Subcutaneous adipose tissue (tissue), 4 donors: ENCODE data around the gene FAM20C. TPM values are rescaled to one million over a fixed set of nuclear protein-coding genes. Genes with fewer than 3 reads are reported as not detected.

Source experiments
- total RNA-seq, 4 donors: library from RNA; depleted of rRNA; stranded (reverse); fragments of >200 nt; gene quantifications; one replicate each; pipeline ENCODE4 v1.1.0, GENCODE V29; 2016
- TF ChIP-seq, protein P1 (sequence below): fragments of 450-650 bp; IDR thresholded peaks from one replicate; pipeline ENCODE4 v1.5.1; 2016; ENCODE audit warnings: low read depth, mild to moderate bottlenecking, control low read depth, antibody characterized with exemption, moderate library complexity

Gene FAM20C
- total RNA-seq, 4 donors from 2014 or later, result 21.0 to 82.5 (median 35.6) TPM

DNA sequence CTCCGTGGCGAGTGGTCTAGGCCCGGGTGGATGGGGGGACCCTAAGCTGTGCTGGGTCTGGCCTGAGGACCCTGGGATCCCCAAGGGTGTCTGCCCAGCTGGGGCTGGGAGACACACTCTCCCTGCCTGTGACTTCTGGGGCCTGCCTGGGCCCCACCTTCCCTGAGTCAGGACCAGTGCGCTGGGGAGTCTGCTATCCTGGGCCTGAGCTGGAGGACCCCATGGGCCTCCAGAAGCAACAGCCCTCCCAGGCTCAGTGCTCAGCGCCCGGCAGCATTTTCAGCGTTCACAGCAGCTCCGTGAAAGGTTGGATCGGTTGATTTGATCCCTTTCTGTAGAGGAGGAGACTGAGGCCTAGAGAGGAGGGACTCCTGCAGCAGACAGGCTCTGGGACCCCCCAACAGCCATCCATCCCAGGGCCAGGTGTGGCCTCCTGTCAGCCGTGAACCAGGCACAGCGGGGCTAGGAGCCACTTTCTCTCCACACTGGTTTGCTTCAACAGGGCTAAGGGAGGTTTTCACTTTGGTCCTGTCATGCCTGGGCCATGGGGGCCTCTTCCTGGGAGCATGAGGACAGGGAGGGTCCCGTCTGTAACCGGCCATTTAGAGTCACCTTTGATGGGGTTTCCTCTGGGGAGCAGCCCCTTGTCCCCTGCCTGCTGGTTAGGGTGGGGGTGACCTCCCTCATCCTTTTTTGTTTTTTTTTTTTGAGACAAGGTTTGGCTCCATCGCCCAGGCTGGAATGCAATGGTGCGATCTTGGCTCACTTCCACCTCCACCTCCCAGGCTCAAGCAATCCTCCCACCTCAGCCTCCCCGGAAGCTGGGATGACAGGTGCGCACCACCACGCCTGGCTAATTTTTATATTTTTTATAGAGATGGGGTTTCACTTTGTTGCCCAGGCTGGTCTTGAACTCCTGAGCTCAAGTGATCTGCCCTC, 110.0 kb downstream of the FAM20C start:
- TF ChIP-seq, protein P1, sequence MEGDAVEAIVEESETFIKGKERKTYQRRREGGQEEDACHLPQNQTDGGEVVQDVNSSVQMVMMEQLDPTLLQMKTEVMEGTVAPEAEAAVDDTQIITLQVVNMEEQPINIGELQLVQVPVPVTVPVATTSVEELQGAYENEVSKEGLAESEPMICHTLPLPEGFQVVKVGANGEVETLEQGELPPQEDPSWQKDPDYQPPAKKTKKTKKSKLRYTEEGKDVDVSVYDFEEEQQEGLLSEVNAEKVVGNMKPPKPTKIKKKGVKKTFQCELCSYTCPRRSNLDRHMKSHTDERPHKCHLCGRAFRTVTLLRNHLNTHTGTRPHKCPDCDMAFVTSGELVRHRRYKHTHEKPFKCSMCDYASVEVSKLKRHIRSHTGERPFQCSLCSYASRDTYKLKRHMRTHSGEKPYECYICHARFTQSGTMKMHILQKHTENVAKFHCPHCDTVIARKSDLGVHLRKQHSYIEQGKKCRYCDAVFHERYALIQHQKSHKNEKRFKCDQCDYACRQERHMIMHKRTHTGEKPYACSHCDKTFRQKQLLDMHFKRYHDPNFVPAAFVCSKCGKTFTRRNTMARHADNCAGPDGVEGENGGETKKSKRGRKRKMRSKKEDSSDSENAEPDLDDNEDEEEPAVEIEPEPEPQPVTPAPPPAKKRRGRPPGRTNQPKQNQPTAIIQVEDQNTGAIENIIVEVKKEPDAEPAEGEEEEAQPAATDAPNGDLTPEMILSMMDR, result no peak

DNA sequence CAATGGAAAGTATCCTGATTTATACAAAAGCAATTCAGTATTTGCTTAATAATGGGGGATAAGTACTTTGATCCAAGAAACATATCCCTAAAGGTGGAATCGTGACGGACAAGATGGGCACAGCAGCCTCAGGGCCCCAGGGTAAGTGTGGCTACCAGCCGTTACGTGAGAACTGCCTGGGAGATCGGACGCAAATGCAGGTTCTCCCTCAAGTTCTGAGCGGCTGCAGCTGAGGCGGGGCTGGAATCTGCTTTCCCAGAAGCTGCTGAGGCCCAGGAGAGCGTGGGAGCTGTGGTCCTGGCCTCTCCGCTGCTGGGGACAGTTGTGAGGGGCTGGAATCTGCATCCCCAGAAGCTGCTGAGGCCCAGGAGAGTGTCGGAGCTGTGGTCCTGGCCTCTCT, 111.1 kb downstream of the FAM20C start:
- TF ChIP-seq, protein P1, result no peak

DNA sequence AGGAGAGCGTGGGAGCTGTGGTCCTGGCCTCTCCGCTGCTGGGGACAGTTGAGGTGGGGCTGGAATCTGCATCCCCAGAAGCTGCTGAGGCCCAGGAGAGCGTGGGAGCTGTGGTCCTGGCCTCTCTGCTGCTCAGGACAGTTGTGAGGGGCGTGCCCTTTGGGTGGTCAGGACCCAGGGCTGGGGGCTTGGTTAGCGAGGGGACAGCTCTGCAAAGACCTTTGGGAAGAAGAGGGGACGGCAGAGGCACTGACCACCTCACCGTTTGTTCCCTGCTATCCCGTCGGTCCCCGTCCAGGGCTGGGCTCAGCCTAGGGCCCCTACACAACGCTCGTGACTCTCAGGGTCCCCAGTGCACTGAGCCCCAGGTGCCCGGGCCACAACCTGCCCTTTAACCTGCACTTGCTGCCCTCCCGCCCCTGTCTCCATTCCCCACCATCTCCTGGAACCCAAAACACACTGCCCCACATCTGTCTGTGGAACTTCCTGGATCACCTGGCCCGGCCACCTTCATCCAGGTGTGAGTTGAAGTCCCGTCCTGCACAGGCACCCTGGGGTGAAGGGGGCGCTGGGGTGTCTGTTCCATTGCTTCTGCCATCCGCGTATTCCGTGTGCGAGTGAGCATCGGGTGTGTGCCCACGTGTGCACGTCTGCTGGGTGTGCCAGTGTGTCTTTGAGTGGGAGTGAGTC, 111.7 kb downstream of the FAM20C start:
- TF ChIP-seq, protein P1, result no peak

DNA sequence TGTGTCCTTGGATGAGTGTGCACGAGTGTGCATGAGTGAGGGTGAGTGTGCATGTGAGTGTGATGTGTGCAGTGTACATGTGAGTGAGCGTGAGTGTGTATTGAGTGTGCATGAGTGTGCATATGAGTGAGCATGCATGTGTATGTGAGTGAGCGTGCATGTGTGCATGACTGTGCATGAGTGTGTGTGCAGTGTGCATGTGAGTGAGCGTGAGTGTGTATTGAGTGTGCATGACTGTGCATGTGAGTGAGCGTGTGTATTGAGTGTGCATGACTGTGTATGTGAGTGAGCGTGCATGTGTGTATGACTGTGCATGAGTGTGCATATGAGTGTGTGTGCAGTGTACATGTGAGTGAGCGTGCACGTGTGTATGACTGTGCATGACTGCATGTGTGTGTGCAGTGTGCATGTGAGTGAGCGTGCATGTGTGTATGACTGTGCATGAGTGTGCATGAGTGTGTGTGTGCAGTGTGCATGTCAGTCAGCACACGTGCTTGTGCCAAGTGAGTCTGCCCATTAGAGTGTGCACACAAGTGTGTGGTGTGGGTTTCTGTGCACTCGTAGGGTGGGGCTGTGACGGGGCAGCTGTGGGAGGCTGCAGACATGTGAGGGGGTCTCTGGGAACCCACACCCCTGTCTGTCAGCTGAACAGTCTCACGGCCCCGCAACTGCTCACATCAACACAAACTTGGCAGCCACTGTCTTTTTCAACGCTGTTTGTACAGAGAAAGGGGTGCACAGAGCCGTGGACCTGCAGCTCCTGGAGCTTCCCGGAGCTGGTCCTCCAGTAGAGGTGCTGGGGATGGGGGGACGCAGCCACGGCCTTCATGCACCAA, 112.4 kb downstream of the FAM20C start:
- TF ChIP-seq, protein P1, result no peak

DNA sequence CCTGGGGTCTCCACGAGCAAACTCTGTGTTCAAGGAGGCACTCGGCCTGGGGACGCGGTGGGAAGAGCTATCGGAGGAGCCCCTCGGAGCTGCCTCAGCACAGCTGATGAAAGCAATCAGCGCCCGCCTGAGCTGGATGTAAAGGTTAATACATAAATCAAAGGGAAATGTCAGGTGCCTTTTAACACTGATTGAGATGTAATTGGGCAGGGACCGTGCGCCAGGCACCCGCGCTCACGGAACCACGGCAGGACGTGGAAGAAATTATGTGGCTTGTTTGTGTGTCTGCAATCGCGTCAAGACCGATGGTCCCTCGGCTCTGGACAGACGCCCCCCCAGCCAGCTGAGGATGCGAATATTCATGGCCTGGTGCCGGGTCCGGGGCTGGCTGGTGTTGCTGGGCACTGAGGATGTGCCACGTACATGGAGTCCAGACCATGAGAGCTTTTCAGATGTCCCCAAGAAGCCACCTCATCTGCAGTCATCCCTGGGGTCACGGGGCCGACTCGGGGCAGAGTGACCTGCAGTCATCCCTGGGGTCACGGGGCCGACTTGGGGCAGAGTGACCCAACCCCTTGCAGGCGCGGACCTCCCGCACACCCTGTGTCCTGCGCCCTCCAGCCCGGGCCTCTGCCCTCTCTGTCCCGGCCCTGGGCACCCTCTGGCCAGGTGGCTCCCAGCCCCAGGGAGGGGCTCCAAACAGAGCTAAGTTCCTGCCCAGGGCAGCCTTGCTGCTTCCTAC, 113.2 kb downstream of the FAM20C start:
- TF ChIP-seq, protein P1, result no peak

DNA sequence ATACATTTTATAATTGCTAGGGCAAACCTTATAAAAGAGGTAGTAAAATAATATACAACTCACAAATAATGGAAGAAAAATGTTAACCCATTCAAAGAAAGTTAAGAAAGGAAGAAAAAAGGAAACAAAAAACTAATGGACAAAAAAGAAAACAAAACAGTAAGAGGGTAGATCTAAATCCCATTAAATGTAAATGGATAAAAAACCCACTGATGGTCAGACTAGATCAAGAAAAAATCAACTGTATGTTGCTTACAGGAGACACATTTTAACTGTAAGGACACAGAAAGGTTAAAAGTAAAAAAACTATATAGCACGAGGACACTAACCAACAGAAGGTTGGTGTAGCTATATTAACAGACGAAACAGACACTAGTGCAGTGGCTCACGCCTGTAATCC, 115.6 kb downstream of the FAM20C start:
- TF ChIP-seq, protein P1, result no peak
